Heart right ventricle (tissue), 16 donors: Measurements from ENCODE around the gene ZNF69. TPM values are rescaled to one million over a fixed set of nuclear protein-coding genes. Genes with fewer than 3 reads are reported as not detected.
"Not testable (repeated sequence)": the region's sequence is repeated elsewhere in the genome, so short reads cannot be mapped to it uniquely, and the experiment has no call there.

Experiments used
- ATAC-seq, 8 donors: fragments of 200-7000 bp; cut with Tn5 transposase; one replicate each; pipeline ENCODE4 v1.9.1; 2020; ENCODE audit warnings: mild to moderate bottlenecking in 8 of 8, moderate library complexity in 8 of 8, moderate number of reproducible peaks in 1 of 8
- DNase-seq, 2 donors: peaks; one replicate each; pipeline ENCODE4 v3.0.0-alpha.2; 2020
- H3K27ac ChIP-seq, 10 donors: fragments of 200-600 bp; sonication (generic) in 2 of 10; one replicate each; pipeline versions ENCODE4 v1.5.0 to v1.8.0; 2020 to 2022; ENCODE audit warnings: mild to moderate bottlenecking in 3 of 10
- H3K27me3 ChIP-seq, 7 donors: fragments of 200-600 bp; one replicate each; pipeline ENCODE4 v1.8.0; 2021 to 2022; ENCODE audit warnings: mild to moderate bottlenecking in 2 of 7
- H3K36me3 ChIP-seq, 9 donors: fragments of 200-600 bp; sonication (generic) in 1 of 9; one replicate each; pipeline versions ENCODE4 v1.5.0 to v1.8.0; 2020 to 2022; ENCODE audit warnings: mild to moderate bottlenecking in 2 of 9
- H3K4me1 ChIP-seq, 9 donors: fragments of 200-600 bp; sonication (generic) in 1 of 9; one replicate each; pipeline versions ENCODE4 v1.5.0 to v1.8.0; 2020 to 2022; ENCODE audit warnings: mild to moderate bottlenecking in 4 of 9
- H3K4me3 ChIP-seq, 10 donors: fragments of 200-600 bp; sonication (generic) in 2 of 10; one replicate each; pipeline versions ENCODE4 v1.5.0 to v1.8.0; 2020 to 2022; ENCODE audit warnings: mild to moderate bottlenecking in 7 of 10, moderate library complexity in 2 of 10
- H3K9me3 ChIP-seq, 11 donors: fragments of 200-600 bp in 10 of 11; sonication (generic) in 2 of 11; one replicate each; pipeline versions ENCODE4 v1.5.0 to v1.8.0; 2013 to 2022; ENCODE audit warnings: mild to moderate bottlenecking in 2 of 11, control low read depth in 1 of 11, moderate library complexity in 1 of 11
- CTCF ChIP-seq, 9 donors: fragments of 200-600 bp; sonication (generic) in 2 of 9; IDR thresholded peaks; one replicate each; pipeline versions ENCODE4 v1.5.0 to v1.8.0; 2021 to 2022; ENCODE audit warnings: antibody characterized with exemption in 9 of 9, mild to moderate bottlenecking in 5 of 9, moderate library complexity in 1 of 9
- WGBS, 2 donors: extraction: QIAGEN DNeasy Blood & Tissue Kit; methylation state at CpG; one replicate each; pipeline ENCODE4 v1.1.7; 2013; ENCODE audit warnings: inconsistent platforms in 1 of 2; 5-methylcytosine and 5-hydroxymethylcytosine counted together
- intact Hi-C, 10 donors: fragments of 100-400 bp; cut with DNase I; formaldehyde crosslinking; loops; one replicate each; pipeline versions ENCODE4 v1.11.1 to v1.14.2; 2022
- polyA plus RNA-seq, 2 donors: library from polyadenylated mRNA; stranded (reverse); fragments of 200-250 nt; gene quantifications; one replicate each; pipeline ENCODE4 v1.2.3, GENCODE V29; 2013
- total RNA-seq, 10 donors: library from RNA; stranded (reverse); fragmentation: NEBNext Ultra II Directional in 3 of 10; extraction: Animal tissue kit (Norgen Biotek cat#: 25700) in 3 of 10; gene quantifications; one replicate each; pipeline versions ENCODE4 v1.2.1 to v1.2.4, GENCODE V29; 2021 to 2023
- donor health status: Arrhythmogenic right ventricular cardiomyopathy.
- donor health status: ischemic (EF 13 %, LVEDD 7.1; RV severe dilation, severe dysfunction).
- donor health status: healthy with polysubstance abuse.
- donor health status: DM: no; HTN: yes; CAD: no.
- donor health status: DM: no; HTN: no; CAD: no.
- donor health status: ischemic (EF 25% LVEDD 6.9; RV normal size, moderate dysfunction).
- donor health status: ischemic (EF 25% LVEDD 5.7; RV mildly dilated, moderate dysfunction).
- donor health status: healthy.
- donor health status: DM: yes; HTN: yes; CAD: no.
- donor health status: Ischemic cardiomyopathy.
- donor health status: ischemic (EF 35%, LVEDD 5.7; RV mildly dilated, moderate dysfunction).
- donor health status: nonischemic (EF 11% LVEDD 7.7; RV severe dilation, severe dysfunction).
- donor health status: DM: yes; HTN: yes; CAD: no.
- donor health status: PGD.
- donor health status: ischemic (EF 29% LVEDD 5.4; RV normal size, mild dysfunction).
- donor health status: nonischemic (EF 23%, LVEDD 6.1; RV moderate dilation, normal function).

The ZNF69 gene
- total and polyA plus RNA-seq, 12 donors, result 1.6 to 6.5 (median 4.3) TPM

- no peaks in the 10 kb centered on the region for H3K27me3 ChIP-seq
These were observed 57.1 kb downstream of the ZNF69 start for GRCh38 chr19:11944656-11945055.

GRCh38 chr19:11948646-11949045, 61.1 kb downstream of the ZNF69 start:
- peaks cover 22 to 100% (median 93%) of the 10 kb centered on the region in 11 donors for H3K9me3 ChIP-seq
- no peaks in the 10 kb centered on the region for H3K4me1 ChIP-seq
- DNase-seq (no peak), ATAC-seq (no peak)
- H3K27me3 ChIP-seq, result no peaks in the 10 kb centered on the region
- 92 to 96% methylated on average over 3 of the region's 3 CpGs for WGBS, 2 donors
- H3K27ac ChIP-seq, result no peak overlapping the region
- intact Hi-C loops, result no loop called here
- no peak for TF ChIP-seq CTCF (IDR thresholded peaks at IDR 0.05)
- peaks cover 9 to 93% (median 59%) of the 10 kb centered on the region in 9 donors for H3K36me3 ChIP-seq
- H3K4me3 ChIP-seq, result no peak overlapping the region

More at GRCh38 chr19:11944656-11945055, 57.1 kb downstream of the ZNF69 start:
- Histone ChIP-seq H3K4me1 (no peaks in the 10 kb centered on the region), H3K36me3 (peaks cover 9 to 99% (median 61%) of the 10 kb centered on the region in 9 donors), H3K27ac (no peak overlapping the region), H3K9me3 (peaks cover 11 to 100% (median 90%) of the 10 kb centered on the region in 11 donors), H3K4me3 (no peak overlapping the region)
- ATAC-seq (no peak), DNase-seq (no peak)
- TF ChIP-seq CTCF (IDR thresholded peaks at IDR 0.05), result no peak
- intact Hi-C loops, result no loop called here
- WGBS, 2 donors, result 95 to 98% methylated on average over 4 of the region's 4 CpGs

GRCh38 chr19:11949201-11949600, 61.6 kb downstream of the ZNF69 start:
- DNase-seq (no peak), ATAC-seq (no peak)
- H3K27ac ChIP-seq, result no peak overlapping the region
- H3K4me3 ChIP-seq, result no peak overlapping the region
- TF ChIP-seq CTCF (IDR thresholded peaks at IDR 0.05), result no peak
- H3K27me3 ChIP-seq, result no peaks in the 10 kb centered on the region
- peaks cover 9 to 88% (median 54%) of the 10 kb centered on the region in 9 donors for H3K36me3 ChIP-seq
- H3K9me3 ChIP-seq, result peaks cover 22 to 100% (median 87%) of the 10 kb centered on the region in 11 donors
- intact Hi-C loops, result no loop called here
- H3K4me1 ChIP-seq, result no peaks in the 10 kb centered on the region
- 97 to 99% methylated on average over 4 of the region's 4 CpGs for WGBS, 2 donors

GRCh38 chr19:11949614-11950080, 62.1 kb downstream of the ZNF69 start:
- not testable (repeated sequence) for DNase-seq, ATAC-seq, H3K4me1 ChIP-seq, H3K27ac ChIP-seq, H3K27me3 ChIP-seq, H3K4me3 ChIP-seq
- intact Hi-C loops, result loop anchor here in 1 of 10 donors (10.0 kb wide), 1 partner anchor 55 kb away; no protein-coding TSS in a partner anchor
- H3K9me3 ChIP-seq, result peaks cover 22 to 100% (median 83%) of the 10 kb centered on the region in 11 donors
- 98 to 99% methylated on average over 4 of the region's 4 CpGs for WGBS, 2 donors
- peaks cover 9 to 83% (median 50%) of the 10 kb centered on the region in 9 donors for H3K36me3 ChIP-seq

GRCh38 chr19:11950312-11950711, 62.7 kb downstream of the ZNF69 start:
- no peak overlapping the region for H3K27ac ChIP-seq
- H3K36me3 ChIP-seq, result peaks cover 9 to 78% (median 45%) of the 10 kb centered on the region in 9 donors
- no peak for TF ChIP-seq CTCF (IDR thresholded peaks at IDR 0.05)
- ATAC-seq (no peak), DNase-seq (no peak)
- 95 to 99% methylated on average over 5 of the region's 5 CpGs for WGBS, 2 donors
- peaks cover 22 to 100% (median 76%) of the 10 kb centered on the region in 11 donors for H3K9me3 ChIP-seq
- no peaks in the 10 kb centered on the region for H3K4me1 ChIP-seq
- H3K4me3 ChIP-seq, result no peak overlapping the region
- intact Hi-C loops, result loop anchor here in 1 of 10 donors (10.0 kb wide), 1 partner anchor 56 kb away; no protein-coding TSS in a partner anchor
- no peaks in the 10 kb centered on the region for H3K27me3 ChIP-seq
